Suppressor macrophage treated with lipopolysaccharide for 4 hours (primary cell): ENCODE measurements around the gene ACTA2.

ENCODE experiments used
- DNase-seq: peaks from one replicate; pipeline ENCODE4 v3.0.0-alpha.2; 2020

Gene ACTA2

GRCh38 chr10:88916986-88917385, 35.6 kb downstream of the ACTA2 start:
- no peak for DNase-seq

GRCh38 chr10:88916231-88916630, 36.3 kb downstream of the ACTA2 start:
- DNase-seq: no peak

GRCh38 chr10:88915781-88916180, 36.8 kb downstream of the ACTA2 start:
- DNase-seq: no peak

- DNase-seq: no peak
Measured at GRCh38 chr10:88913788-88914187, 38.8 kb downstream of the ACTA2 start.

GRCh38 chr10:88913127-88913526, 39.4 kb downstream of the ACTA2 start:
- no peak for DNase-seq

- no peak for DNase-seq
Measured at GRCh38 chr10:88911851-88912250, 40.7 kb downstream of the ACTA2 start.

GRCh38 chr10:88911116-88911515, 41.5 kb downstream of the ACTA2 start:
- DNase-seq: no peak

GRCh38 chr10:88908194-88908593, 44.4 kb downstream of the ACTA2 start:
- no peak for DNase-seq

- DNase-seq: no peak
Measured at GRCh38 chr10:88906921-88907320, 45.7 kb downstream of the ACTA2 start.

GRCh38 chr10:88903715-88904114, 48.9 kb downstream of the ACTA2 start:
- no peak for DNase-seq

- DNase-seq: no peak
Measured at GRCh38 chr10:88901984-88902789, 50.4 kb downstream of the ACTA2 start.

GRCh38 chr10:88901206-88901983, 51.2 kb downstream of the ACTA2 start:
- DNase-seq: peak; percentile 88

- DNase-seq: no peak
Measured at GRCh38 chr10:88899886-88900285, 52.7 kb downstream of the ACTA2 start.

GRCh38 chr10:88898727-88899126, 53.8 kb downstream of the ACTA2 start:
- DNase-seq: no peak

- DNase-seq: no peak
Measured at GRCh38 chr10:88896994-88897853, 55.3 kb downstream of the ACTA2 start.

GRCh38 chr10:88896372-88896993, 56.1 kb downstream of the ACTA2 start:
- DNase-seq: no peak

GRCh38 chr10:88895250-88895649, 57.3 kb downstream of the ACTA2 start:
- no peak for DNase-seq

GRCh38 chr10:88893611-88894010, 59.0 kb downstream of the ACTA2 start:
- no peak for DNase-seq

- DNase-seq: no peak
Measured at GRCh38 chr10:88892222-88892967, 60.2 kb downstream of the ACTA2 start.

GRCh38 chr10:88890681-88891381, 61.7 kb downstream of the ACTA2 start:
- peak; percentile 30 for DNase-seq
